ENCODE measurements around the gene COPZ1. TPM values are rescaled to one million over a fixed set of nuclear protein-coding genes. Genes with fewer than 3 reads are reported as not detected.
A peak's percentile ranks its signal among the peaks of the same experiment; 100 is the strongest.

The COPZ1 gene
- total RNA-seq, 3 donors from 2014 or later: 70.9 to 109 (median 90.1) TPM

DNA sequence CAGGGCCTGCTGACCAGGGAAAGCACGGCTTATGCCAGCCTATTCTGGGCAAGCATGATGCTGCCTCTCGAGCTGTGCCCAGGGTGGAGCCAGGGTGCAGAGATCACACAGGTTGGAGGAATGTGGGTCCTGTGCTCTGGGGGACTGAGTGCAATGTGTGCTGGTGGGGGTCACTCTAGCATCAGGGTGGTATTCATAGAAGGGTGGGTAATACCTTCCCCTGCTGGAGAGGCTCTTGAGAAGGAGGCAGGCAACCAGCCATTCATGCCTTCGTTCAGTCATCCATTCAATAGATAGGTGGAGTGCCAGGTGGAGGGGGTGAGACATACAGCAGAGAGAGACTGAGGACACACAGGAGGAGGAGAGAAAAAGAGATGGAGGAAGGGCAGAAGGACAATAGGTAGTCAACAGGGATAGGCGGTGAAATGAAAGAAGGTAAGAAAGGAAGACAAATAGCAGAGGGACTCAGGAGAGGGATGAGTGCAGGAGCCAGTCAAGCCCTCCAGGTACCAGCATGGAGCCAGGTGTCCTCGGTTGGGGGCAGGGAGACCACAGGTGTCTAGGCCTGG, 64.8 kb downstream of the COPZ1 start:
- no peaks in the 10 kb centered on the region for H3K36me3 ChIP-seq
- peak overlapping the region; percentile 83 to 90 for H3K27ac ChIP-seq
- H3K27me3 ChIP-seq: no peaks in the 10 kb centered on the region
- no peak for DNase-seq (ENCODE audit: low spot score in 2 of 2)
- H3K4me1 ChIP-seq: peaks cover 0 to 10% of the 10 kb centered on the region in 2 donors
- peak overlapping the region in 2 of 3 donors; percentile 68 to 74 for H3K4me3 ChIP-seq
- no peak for TF ChIP-seq POLR2A (IDR thresholded peaks at IDR 0.05)
- no peak for TF ChIP-seq POLR2AphosphoS5 (IDR thresholded peaks at IDR 0.05)
- TF ChIP-seq CTCF (IDR thresholded peaks at IDR 0.05): no peak
- intact Hi-C loops (cut with DNase I; ENCODE audit: low total_unique reads): no loop called here
- no peaks in the 10 kb centered on the region for H3K9me3 ChIP-seq

DNA sequence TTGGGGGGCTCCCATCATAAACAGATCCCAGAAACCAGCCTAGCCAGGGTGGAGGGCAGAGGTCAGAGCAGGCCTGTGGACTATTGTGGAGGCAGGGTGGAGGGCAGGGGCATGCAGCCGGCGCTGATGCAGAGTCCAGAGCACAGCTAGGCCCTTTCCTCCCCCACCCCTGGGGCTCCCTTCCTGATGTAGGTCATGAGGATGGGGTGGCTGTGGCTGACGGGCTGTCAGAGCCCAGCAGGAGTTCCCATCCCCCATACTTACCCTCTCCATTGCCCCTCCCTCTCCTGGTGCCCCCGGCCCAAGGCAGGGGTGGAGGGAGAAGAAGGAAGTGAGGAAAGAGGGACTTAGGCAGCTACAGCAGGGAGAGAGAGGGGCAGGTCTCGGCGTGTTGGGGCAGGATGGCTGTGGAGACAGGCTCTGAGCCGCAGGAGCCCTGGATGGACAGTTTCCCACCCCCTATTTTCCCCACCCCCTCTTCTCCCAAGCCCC, 65.3 kb downstream of the COPZ1 start:
- DNase-seq (ENCODE audit: low spot score in 2 of 2): no peak
- Histone ChIP-seq H3K27me3 (no peaks in the 10 kb centered on the region), H3K4me3 (peak overlapping the region in 2 of 3 donors; percentile 68 to 74), H3K9me3 (no peaks in the 10 kb centered on the region), H3K36me3 (no peaks in the 10 kb centered on the region), H3K27ac (peak overlapping the region; percentile 83 to 90), H3K4me1 (peaks cover 0 to 10% of the 10 kb centered on the region in 2 donors)
- intact Hi-C loops (cut with DNase I; ENCODE audit: low total_unique reads): no loop called here
- TF ChIP-seq CTCF (IDR thresholded peaks at IDR 0.05): no peak
- no peak for TF ChIP-seq POLR2AphosphoS5 (IDR thresholded peaks at IDR 0.05)
- TF ChIP-seq POLR2A (IDR thresholded peaks at IDR 0.05): no peak

GRCh38 chr12:54390668-54391551, 66.0 kb downstream of the COPZ1 start:
- H3K27me3 ChIP-seq: no peaks in the 10 kb centered on the region
- H3K36me3 ChIP-seq: no peaks in the 10 kb centered on the region
- peak overlapping the region; percentile 33 to 74 (median 68) for H3K4me3 ChIP-seq
- H3K4me1 ChIP-seq: peaks cover 0 to 10% of the 10 kb centered on the region in 2 donors
- peak overlapping the region; percentile 83 to 90 for H3K27ac ChIP-seq
- DNase-seq (ENCODE audit: low spot score in 2 of 2): peak; percentile 71 to 75
- intact Hi-C loops (cut with DNase I; ENCODE audit: low total_unique reads): no loop called here
- H3K9me3 ChIP-seq: no peaks in the 10 kb centered on the region
- TF ChIP-seq POLR2AphosphoS5 (IDR thresholded peaks at IDR 0.05) (no peak), POLR2A (IDR thresholded peaks at IDR 0.05) (no peak), CTCF (IDR thresholded peaks at IDR 0.05) (no peak)

DNA sequence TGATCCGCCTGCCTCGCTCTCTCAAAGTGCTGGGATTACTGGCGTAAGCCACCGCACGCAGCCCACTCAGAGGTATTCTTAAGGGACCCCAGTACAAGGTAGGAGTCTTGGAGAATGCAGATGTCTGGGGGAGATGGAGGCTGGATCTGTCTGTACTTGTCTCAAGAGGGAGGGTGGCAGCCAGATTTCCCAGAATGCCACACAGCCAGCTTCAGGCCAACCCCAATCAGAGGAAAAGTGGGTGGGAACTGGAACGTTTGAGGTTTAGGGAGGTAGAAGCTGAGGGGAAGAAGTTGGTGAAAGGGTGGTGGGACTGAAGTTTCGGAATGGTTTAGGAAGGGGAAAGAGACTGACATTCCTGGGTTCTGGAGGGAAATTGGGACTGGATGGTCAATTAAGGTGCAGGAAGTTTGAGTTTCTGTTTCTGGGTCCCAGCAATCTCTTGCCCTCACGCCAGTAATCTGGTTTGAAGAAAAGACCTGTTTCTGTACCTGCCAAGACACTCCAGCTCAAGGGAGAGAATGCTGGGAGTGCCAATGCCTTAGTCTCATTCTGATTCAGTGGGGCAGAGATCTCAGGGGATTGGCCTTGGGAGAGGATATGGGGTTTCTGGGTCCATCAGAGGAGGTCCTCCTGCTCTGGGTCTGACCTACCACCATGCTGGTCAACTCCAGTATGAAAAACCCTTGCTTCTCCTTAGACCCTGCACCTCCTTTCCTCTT, 67.7 kb downstream of the COPZ1 start:
- Histone ChIP-seq H3K4me3 (peak overlapping the region in 2 of 3 donors; percentile 23 to 74), H3K36me3 (no peaks in the 10 kb centered on the region), H3K27me3 (no peaks in the 10 kb centered on the region), H3K9me3 (no peaks in the 10 kb centered on the region), H3K4me1 (peaks cover 0 to 9% of the 10 kb centered on the region in 2 donors), H3K27ac (peak overlapping the region; percentile 10 to 30)
- DNase-seq (ENCODE audit: low spot score in 2 of 2): peak in 1 of 2 donors; percentile 62
- intact Hi-C loops (cut with DNase I; ENCODE audit: low total_unique reads): no loop called here
- TF ChIP-seq POLR2AphosphoS5 (IDR thresholded peaks at IDR 0.05): no peak
- TF ChIP-seq CTCF (IDR thresholded peaks at IDR 0.05): no peak
- no peak for TF ChIP-seq POLR2A (IDR thresholded peaks at IDR 0.05)

Data from breast epithelium (tissue), 4 donors.